NCI-H82 treated with DMSO at 0.1 percent for 48 hours (cell line): ENCODE measurements around the gene ASAP3.
"Not testable (repeated sequence)": the region's sequence is repeated elsewhere in the genome, so short reads cannot be mapped to it uniquely, and the experiment has no call there.

ENCODE experiments used
- DNase-seq: peaks from one replicate; lab custom pipeline; 2025; ENCODE audit not compliant: unreplicated experiment; lab: John Stamatoyannopoulos, UW

ASAP3 gene

GRCh38 chr1:23399229-23399628 lies 84.8 kb downstream of the ASAP3 start:
- no peak for DNase-seq

- no peak for DNase-seq
These were observed 86.1 kb downstream of the ASAP3 start for GRCh38 chr1:23397908-23398307.

- no peak for DNase-seq
These were observed 87.6 kb downstream of the ASAP3 start for GRCh38 chr1:23396380-23396779.

- no peak for DNase-seq
These were observed 88.1 kb downstream of the ASAP3 start for GRCh38 chr1:23395849-23396248.

- no peak for DNase-seq
These were observed 88.7 kb downstream of the ASAP3 start for GRCh38 chr1:23395154-23395724.

- no peak for DNase-seq
These were observed 89.3 kb downstream of the ASAP3 start for GRCh38 chr1:23394684-23395083.

- no peak for DNase-seq
These were observed 89.8 kb downstream of the ASAP3 start for GRCh38 chr1:23394181-23394580.

- DNase-seq, result no peak
These were observed 90.3 kb downstream of the ASAP3 start for GRCh38 chr1:23393706-23394105.

GRCh38 chr1:23392125-23392855 lies 91.7 kb downstream of the ASAP3 start:
- no peak for DNase-seq

- DNase-seq, result no peak
These were observed 94.1 kb downstream of the ASAP3 start for GRCh38 chr1:23389837-23390321.

GRCh38 chr1:23387494-23387893 lies 96.5 kb downstream of the ASAP3 start:
- no peak for DNase-seq

GRCh38 chr1:23385119-23385621 lies 98.8 kb downstream of the ASAP3 start:
- DNase-seq, result no peak

- DNase-seq, result no peak
These were observed 99.5 kb downstream of the ASAP3 start for GRCh38 chr1:23384312-23385058.

- DNase-seq, result no peak
These were observed 100.2 kb downstream of the ASAP3 start for GRCh38 chr1:23383577-23384311.

- DNase-seq, result no peak
These were observed 102.6 kb downstream of the ASAP3 start for GRCh38 chr1:23381233-23381885.

GRCh38 chr1:23380719-23381118 lies 103.3 kb downstream of the ASAP3 start:
- no peak for DNase-seq

GRCh38 chr1:23380236-23380635 lies 103.7 kb downstream of the ASAP3 start:
- DNase-seq, result not testable (repeated sequence)
